GM21447 (cell line): ENCODE measurements around the gene SERINC5.
"Not testable (repeated sequence)": the region's sequence is repeated elsewhere in the genome, so short reads cannot be mapped to it uniquely, and the experiment has no call there.

ENCODE experiments used
- ATAC-seq: cut with Tn5 transposase; IDR thresholded peaks from one replicate; pipeline ENCODE4 v1.9.1; 2021; ENCODE audit not compliant: unreplicated experiment

Gene SERINC5

GRCh38 chr5:80106916-80107315 is 148.9 kb downstream of the SERINC5 start:
- no peak for ATAC-seq

GRCh38 chr5:80105698-80106439 is 150.0 kb downstream of the SERINC5 start:
- no peak for ATAC-seq

- ATAC-seq: no peak
Observed at GRCh38 chr5:80103371-80103770, 152.5 kb downstream of the SERINC5 start.

GRCh38 chr5:80101993-80102392 is 153.9 kb downstream of the SERINC5 start:
- no peak for ATAC-seq

GRCh38 chr5:80097451-80097850 is 158.4 kb downstream of the SERINC5 start:
- no peak for ATAC-seq

GRCh38 chr5:80094236-80094738 is 161.6 kb downstream of the SERINC5 start:
- ATAC-seq: no peak

GRCh38 chr5:80093796-80094195 is 162.1 kb downstream of the SERINC5 start:
- no peak for ATAC-seq

GRCh38 chr5:80092486-80093107 is 163.3 kb downstream of the SERINC5 start:
- ATAC-seq: no peak

- ATAC-seq: not testable (repeated sequence)
Observed at GRCh38 chr5:80091792-80092192, 164.1 kb downstream of the SERINC5 start.

- ATAC-seq: no peak
Observed at GRCh38 chr5:80090884-80091166, 165.0 kb downstream of the SERINC5 start.

- no peak for ATAC-seq
Observed at GRCh38 chr5:80083101-80083890, 172.6 kb downstream of the SERINC5 start.

GRCh38 chr5:80082731-80083100 is 173.1 kb downstream of the SERINC5 start:
- no peak for ATAC-seq

- no peak for ATAC-seq
Observed at GRCh38 chr5:80082281-80082680, 173.6 kb downstream of the SERINC5 start.

GRCh38 chr5:80078921-80079320 is 176.9 kb downstream of the SERINC5 start:
- no peak for ATAC-seq

GRCh38 chr5:80077051-80077714 is 178.7 kb downstream of the SERINC5 start:
- no peak for ATAC-seq

GRCh38 chr5:80076131-80077050 is 179.5 kb downstream of the SERINC5 start:
- no peak for ATAC-seq

- ATAC-seq: no peak
Observed at GRCh38 chr5:80072103-80073073, 183.5 kb downstream of the SERINC5 start.

- ATAC-seq: no peak
Observed at GRCh38 chr5:80071510-80072021, 184.3 kb downstream of the SERINC5 start.
